GM18498 (cell line): ENCODE results near the gene ELMO1.
"Not testable (repeated sequence)": the region's sequence is repeated elsewhere in the genome, so short reads cannot be mapped to it uniquely, and the experiment has no call there.

Experiments
- ATAC-seq: cut with Tn5 transposase; IDR thresholded peaks from one replicate; pipeline ENCODE4 v1.9.1; 2021; ENCODE audit warnings: mild to moderate bottlenecking, moderate library complexity; ENCODE audit not compliant: unreplicated experiment

ELMO1 gene

GRCh38 chr7:37150180-37150579, 298.5 kb downstream of the ELMO1 start:
- no peak for ATAC-seq

- no peak for ATAC-seq
Measured at GRCh38 chr7:37149773-37150124, 298.9 kb downstream of the ELMO1 start.

GRCh38 chr7:37149051-37149772, 299.5 kb downstream of the ELMO1 start:
- ATAC-seq: peak; percentile 71

GRCh38 chr7:37145682-37146081, 303.0 kb downstream of the ELMO1 start:
- no peak for ATAC-seq

DNA sequence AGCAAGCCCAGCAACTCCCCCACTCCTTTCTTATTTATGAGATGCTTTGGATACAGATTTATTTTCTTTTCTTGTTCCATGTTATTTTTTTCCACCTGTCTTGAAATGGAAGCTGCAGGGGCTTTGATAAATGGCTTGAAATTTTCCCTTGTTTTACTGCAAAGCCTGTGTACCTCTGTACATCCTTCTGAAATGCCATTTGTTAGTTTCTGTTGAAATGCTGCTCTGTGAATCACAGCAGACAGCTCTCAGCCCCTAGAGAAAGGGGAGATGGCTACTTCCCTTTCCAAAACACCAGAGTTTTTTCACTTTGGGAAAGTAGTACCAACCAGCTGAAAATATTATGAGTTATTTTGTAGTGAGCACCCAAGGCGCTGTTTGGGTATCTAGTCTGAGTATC, 304.2 kb downstream of the ELMO1 start:
- ATAC-seq: no peak

- ATAC-seq: no peak
Measured at GRCh38 chr7:37142958-37143357, 305.7 kb downstream of the ELMO1 start.

DNA sequence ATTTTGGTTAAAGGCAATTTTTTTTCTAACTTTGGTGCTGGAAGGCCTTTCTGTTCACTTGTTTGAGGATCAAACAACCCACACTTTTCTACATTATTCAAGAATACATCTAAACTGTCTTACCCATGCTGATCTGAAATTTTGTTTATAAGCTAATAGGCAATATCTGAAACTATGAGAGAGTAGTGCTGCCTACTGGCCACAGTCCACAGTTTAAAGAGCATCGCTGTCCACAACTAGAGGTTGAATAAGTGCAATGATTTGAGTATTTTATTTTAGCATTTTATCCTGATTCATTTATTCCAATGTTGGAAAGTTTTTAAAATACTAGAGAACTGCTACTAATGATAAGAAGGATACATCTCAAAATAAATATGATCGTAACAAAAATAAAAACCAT, 306.9 kb downstream of the ELMO1 start:
- ATAC-seq: no peak

- ATAC-seq: not testable (repeated sequence)
Measured at GRCh38 chr7:37133902-37134301, 314.8 kb downstream of the ELMO1 start.

- ATAC-seq: no peak
Measured at GRCh38 chr7:37131855-37132254, 316.8 kb downstream of the ELMO1 start.

- ATAC-seq: no peak
Measured at GRCh38 chr7:37129035-37129425, 319.6 kb downstream of the ELMO1 start.

DNA sequence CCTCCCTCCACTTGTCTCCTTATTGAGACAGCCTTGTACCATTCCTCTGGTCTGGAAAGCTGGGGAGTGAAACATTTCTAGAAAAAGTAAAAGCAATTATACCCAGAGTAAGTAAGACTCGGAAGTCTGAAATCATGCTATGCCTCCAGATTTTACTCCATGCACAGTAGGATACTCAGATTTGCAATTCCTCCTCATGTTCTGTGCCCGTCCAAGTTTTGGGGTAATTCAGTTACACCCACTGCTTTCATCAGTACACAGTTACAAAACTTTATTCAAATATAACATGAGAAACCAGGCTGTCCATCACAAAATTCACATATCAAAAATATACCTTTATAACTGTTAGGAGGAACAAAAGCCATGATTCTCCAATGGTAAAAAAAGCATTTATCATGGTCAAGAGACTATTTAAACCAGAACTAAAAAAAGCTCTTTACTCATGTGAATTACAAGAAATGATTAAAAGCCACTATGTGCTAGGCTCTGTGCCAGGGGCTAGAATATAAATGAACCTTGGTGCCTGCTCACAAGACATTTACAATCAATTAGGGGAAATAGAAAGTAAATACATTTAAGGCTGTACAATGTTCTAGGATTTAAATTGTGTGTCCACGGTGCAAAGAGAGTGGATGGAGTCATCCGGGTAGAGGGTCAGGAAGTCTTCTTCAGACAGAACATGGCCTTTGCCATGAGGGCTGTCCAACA, 320.2 kb downstream of the ELMO1 start:
- ATAC-seq: no peak

DNA sequence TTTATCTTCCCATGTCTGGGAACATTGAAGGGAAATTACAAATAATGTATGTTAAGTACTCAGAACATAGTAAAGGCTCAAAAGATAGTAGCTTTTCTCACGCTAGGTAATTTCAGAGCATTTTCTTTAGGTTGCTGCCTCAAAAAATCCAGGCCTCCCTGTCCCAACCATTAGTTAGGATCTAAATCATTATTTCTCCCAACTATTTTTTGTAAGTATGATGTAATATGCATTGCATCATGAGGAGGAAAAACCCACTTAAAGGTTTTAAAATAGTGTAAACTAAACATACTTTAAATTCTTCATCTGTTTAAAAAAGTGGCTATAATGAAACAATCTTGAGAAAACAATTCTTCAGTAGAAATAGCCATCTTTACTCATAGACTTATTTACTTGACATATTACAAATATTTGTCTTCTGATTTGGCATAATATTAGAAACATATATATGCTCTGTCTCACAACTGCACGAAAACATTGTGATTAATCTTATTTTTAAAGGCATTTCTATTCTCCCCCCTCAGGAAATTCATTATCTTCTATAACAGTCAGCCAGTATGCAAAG, 329.3 kb downstream of the ELMO1 start:
- ATAC-seq: no peak

DNA sequence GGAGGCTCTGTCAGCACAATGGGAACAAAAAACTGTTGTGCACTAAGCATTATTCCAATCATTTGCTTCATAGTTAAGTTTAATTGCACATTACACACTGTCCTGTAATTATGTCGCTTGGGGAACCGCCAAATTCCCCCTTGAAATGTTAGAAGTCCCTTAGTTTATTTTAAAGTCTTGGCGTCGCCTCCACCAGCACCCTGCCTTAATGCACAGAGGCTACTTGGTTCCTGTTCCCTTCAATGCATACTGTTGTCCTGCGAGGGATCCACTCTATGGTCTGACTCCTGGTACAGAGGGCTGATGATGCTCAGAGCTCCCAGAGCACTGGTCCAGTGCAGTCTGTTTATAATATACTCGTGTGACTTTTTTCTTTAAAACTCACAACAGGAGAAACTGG, 330.7 kb downstream of the ELMO1 start:
- ATAC-seq: no peak

DNA sequence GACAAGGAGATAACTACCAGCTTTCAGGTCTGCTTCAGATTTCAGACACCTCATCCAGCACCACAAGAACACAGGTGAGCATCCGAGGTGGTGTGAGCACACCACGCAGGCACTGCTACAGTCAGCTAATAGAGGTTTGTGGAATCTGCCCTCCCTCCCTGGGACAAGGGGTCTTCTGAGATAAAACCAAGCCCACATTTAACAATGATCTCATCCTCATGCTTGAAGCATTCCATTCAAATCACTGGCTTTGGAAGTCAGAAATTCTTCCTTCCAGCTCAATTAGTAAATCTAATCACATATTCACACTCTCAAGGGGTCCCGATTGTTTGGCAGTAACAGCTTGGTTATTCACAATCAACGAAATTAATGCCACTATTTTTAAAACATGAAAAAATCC, 331.4 kb downstream of the ELMO1 start:
- no peak for ATAC-seq

GRCh38 chr7:37116093-37116701, 332.5 kb downstream of the ELMO1 start:
- ATAC-seq: no peak

- ATAC-seq: no peak
Measured at GRCh38 chr7:37113661-37114355, 334.9 kb downstream of the ELMO1 start.

DNA sequence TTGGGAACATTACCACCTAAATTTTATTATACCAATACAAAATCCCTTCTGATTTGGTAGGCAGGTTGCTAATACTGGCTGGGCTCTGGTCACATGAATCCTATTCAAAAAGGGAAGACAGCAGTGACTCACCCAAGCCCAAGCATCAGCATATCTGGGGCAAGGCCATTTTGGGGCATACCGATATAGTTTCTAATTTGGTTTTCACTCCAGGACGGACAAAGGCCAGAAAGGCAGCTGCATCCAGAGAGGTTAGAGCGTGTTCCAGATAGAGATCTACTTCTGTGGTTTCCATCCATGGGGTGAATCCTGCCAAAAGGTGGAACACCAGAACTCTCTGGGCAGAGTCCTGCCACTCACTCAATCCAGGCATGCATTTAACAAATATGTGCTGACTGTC, 335.8 kb downstream of the ELMO1 start:
- no peak for ATAC-seq

GRCh38 chr7:37112218-37112617, 336.4 kb downstream of the ELMO1 start:
- ATAC-seq: no peak

DNA sequence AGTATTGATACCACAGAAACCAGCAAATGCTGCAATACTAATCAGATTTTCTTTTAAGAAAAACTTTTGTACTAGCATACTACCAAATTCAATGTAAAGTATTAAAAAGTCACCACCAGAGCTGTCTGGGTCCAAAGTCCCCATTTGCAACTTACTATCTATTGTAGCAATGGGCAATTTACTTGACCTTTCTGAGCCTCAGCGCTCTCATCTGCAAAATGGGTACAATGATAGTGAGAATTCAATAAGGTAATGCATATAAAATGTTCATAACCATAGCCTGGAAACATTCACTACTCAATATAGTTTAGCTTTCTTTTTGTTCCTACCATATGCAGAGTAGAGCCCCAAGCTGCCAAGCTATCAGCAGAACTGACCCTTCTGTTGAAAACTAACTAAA, 337.2 kb downstream of the ELMO1 start:
- no peak for ATAC-seq

GRCh38 chr7:37110660-37111424, 337.8 kb downstream of the ELMO1 start:
- no peak for ATAC-seq

GRCh38 chr7:37109843-37110242, 338.8 kb downstream of the ELMO1 start:
- ATAC-seq: no peak
